Measurements from ENCODE around the gene METTL4. TPM values are rescaled to one million over a fixed set of nuclear protein-coding genes. Genes with fewer than 3 reads are reported as not detected.

METTL4 gene
- polyA plus RNA-seq, 1 experiment: 12.7 TPM

DNA sequence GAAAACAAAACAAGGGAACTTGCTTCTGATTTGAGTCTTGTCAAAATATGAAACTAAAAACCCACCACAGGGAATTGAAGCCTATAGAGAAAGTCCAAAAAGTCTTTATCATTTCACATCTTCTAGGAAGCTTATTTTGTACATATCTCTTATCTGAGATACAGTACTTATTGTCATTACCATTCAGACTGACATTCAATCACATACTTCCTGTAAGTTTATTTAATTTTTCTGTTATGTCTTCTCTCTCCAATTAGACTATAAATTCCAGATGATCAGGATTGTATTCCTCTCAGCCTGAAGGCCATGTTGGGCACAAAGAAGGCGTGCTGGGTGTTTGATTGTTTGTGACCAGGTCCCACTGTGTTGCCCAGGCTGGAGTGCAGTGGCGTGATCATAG, 59.2 kb downstream of the METTL4 start:
- ChIA-PET POLR2A (no interaction called here), CTCF (interaction anchor here (1.1 kb wide), 1 partner anchor 36 kb away, joined by 3 read pairs; no protein-coding TSS in a partner anchor)
- no peak overlapping the region for H3K27ac ChIP-seq (ENCODE audit: low read depth, low read length)
- H3K27me3 ChIP-seq (ENCODE audit: control insufficient read depth, insufficient read depth, low read length): no peaks in the 10 kb centered on the region
- no peak for DNase-seq (ENCODE audit: low read depth, low spot score)
- H3K4me3 ChIP-seq (ENCODE audit: low read depth, low read length): no peak overlapping the region
- no peak for TF ChIP-seq CTCF (IDR thresholded peaks at IDR 0.05; ENCODE audit: low read depth, low read length)
- no peaks in the 10 kb centered on the region for H3K9me3 ChIP-seq (ENCODE audit: control insufficient read depth, insufficient read depth, low read length)

GRCh38 chr18:2511451-2511850, 59.9 kb downstream of the METTL4 start:
- Histone ChIP-seq H3K27me3 (ENCODE audit: control insufficient read depth, insufficient read depth, low read length) (no peaks in the 10 kb centered on the region), H3K27ac (ENCODE audit: low read depth, low read length) (no peak overlapping the region), H3K9me3 (ENCODE audit: control insufficient read depth, insufficient read depth, low read length) (no peaks in the 10 kb centered on the region), H3K4me3 (ENCODE audit: low read depth, low read length) (no peak overlapping the region)
- DNase-seq (ENCODE audit: low read depth, low spot score): no peak
- POLR2A ChIA-PET: no interaction called here
- CTCF ChIA-PET: interaction anchor here (1.1 kb wide), 1 partner anchor 36 kb away, joined by 3 read pairs; no protein-coding TSS in a partner anchor
- no peak for TF ChIP-seq CTCF (IDR thresholded peaks at IDR 0.05; ENCODE audit: low read depth, low read length)

- H3K9me3 ChIP-seq (ENCODE audit: control insufficient read depth, insufficient read depth, low read length): no peaks in the 10 kb centered on the region
- POLR2A ChIA-PET: no interaction called here
- no peak for DNase-seq (ENCODE audit: low read depth, low spot score)
- no peak overlapping the region for H3K4me3 ChIP-seq (ENCODE audit: low read depth, low read length)
- CTCF ChIA-PET: interaction anchor here (0.7 kb wide), 1 partner anchor 15 kb away, joined by 3 read pairs; no protein-coding TSS in a partner anchor
- TF ChIP-seq CTCF (IDR thresholded peaks at IDR 0.05; ENCODE audit: low read depth, low read length): no peak
- H3K27me3 ChIP-seq (ENCODE audit: control insufficient read depth, insufficient read depth, low read length): no peaks in the 10 kb centered on the region
- no peak overlapping the region for H3K27ac ChIP-seq (ENCODE audit: low read depth, low read length)
Observed at GRCh38 chr18:2510416-2510815, 60.9 kb downstream of the METTL4 start.

DNA sequence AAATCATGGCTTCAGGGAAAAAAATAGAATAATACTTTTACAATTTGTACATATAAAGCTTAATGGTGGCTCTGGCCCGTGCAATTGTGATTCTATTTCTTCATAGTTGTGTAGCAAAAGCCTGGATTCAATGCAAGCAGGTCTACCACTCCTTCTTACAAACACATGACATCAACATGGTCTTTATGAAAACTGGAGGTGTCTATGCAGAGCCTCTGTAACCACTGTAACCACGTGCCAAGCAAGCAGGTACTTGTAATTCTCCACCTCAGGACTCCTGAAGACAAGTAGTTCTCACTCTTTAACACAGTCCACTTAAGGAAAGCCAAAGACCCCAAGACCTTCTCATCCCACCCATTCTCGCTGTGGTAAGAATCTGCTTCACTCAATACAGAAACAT, 62.6 kb downstream of the METTL4 start:
- TF ChIP-seq CTCF (IDR thresholded peaks at IDR 0.05; ENCODE audit: low read depth, low read length): no peak
- Histone ChIP-seq H3K27me3 (ENCODE audit: control insufficient read depth, insufficient read depth, low read length) (no peaks in the 10 kb centered on the region), H3K4me3 (ENCODE audit: low read depth, low read length) (no peak overlapping the region), H3K9me3 (ENCODE audit: control insufficient read depth, insufficient read depth, low read length) (no peaks in the 10 kb centered on the region), H3K27ac (ENCODE audit: low read depth, low read length) (no peak overlapping the region)
- DNase-seq (ENCODE audit: low read depth, low spot score): no peak
- CTCF ChIA-PET: no interaction called here
- POLR2A ChIA-PET: no interaction called here

GRCh38 chr18:2508155-2508554, 63.1 kb downstream of the METTL4 start:
- no peak for DNase-seq (ENCODE audit: low read depth, low spot score)
- Histone ChIP-seq H3K9me3 (ENCODE audit: control insufficient read depth, insufficient read depth, low read length) (no peaks in the 10 kb centered on the region), H3K27ac (ENCODE audit: low read depth, low read length) (no peak overlapping the region), H3K27me3 (ENCODE audit: control insufficient read depth, insufficient read depth, low read length) (no peaks in the 10 kb centered on the region), H3K4me3 (ENCODE audit: low read depth, low read length) (no peak overlapping the region)
- ChIA-PET POLR2A (no interaction called here), CTCF (no interaction called here)
- TF ChIP-seq CTCF (IDR thresholded peaks at IDR 0.05; ENCODE audit: low read depth, low read length): no peak

Measured in AG04450 (cell line).